GM19328 (cell line): ENCODE measurements around the gene MAGEL2.

Source experiments
- ATAC-seq: cut with Tn5 transposase; IDR thresholded peaks from one replicate; pipeline ENCODE4 v1.9.1; 2021; ENCODE audit warnings: mild to moderate bottlenecking, moderate library complexity; ENCODE audit not compliant: unreplicated experiment

Gene MAGEL2

DNA sequence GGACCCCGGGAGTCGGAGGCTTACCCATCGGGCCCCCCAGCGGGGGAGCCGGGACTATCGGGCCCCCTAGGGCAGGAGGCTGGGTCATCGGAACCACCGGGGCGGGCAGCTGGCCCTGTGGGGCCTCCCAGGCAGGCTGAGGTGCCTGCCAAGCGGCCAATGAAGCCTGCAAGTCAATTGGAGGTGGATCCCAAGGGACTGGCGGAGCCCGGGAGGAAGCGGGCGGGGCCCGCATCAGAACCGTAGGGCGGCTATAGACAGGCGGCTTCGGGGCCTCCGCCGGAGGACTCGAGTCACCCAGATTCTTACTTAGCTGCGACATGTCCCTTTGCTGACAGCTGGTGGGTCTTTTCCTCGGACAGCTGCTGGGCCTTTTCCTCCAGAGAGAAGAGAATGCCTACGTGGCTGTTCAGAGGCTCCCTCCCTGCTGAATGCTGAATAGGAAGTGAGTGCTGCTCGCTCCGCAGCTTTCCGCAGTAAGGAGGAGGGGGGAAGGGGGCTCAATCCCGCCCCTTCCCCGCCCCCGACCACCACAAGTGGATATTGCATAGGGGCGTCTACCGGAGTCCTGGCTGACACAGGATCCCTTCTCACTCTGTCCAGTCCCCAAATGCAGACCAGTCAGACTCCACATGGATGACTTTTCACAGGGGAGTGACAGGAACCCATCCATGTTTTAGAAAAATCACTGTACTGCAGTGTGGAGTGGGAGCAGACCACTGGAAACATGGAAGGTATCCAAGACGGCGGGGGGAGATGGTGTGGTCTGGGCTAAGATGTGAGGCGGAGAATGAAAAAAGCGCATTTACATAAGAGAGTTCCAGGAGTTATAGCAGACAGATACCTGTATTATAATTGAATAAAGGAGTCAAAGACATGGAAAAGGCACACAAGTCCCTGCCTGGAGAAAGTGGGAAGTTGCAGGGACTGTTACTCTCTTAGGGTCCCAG is at the start of gene MAGEL2:
MAGEL2 (minus strand) TSS at position 447 of the 950 bp plus-strand sequence; CDS start at position 322, 125 bp downstream.
- no peak for ATAC-seq

DNA sequence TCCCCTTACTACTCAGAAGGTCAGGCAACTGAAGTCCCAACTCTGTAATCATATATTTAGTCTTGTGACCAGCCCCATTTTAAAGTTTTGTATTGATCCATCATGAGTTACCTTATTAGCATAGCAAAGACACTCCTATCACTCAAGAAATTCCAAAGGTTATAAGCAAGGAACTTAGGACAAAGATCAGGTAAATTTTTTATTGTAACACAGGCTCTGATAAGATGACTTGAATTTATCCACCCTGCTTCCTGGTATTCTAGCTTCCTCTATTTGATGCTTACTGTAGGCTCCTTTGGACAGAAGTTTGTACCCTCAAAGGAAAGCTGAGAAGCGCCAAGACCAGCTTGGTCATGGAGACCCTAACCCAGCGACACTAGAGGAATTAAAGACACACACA is 47.6 kb upstream of the MAGEL2 start:
- no peak for ATAC-seq

DNA sequence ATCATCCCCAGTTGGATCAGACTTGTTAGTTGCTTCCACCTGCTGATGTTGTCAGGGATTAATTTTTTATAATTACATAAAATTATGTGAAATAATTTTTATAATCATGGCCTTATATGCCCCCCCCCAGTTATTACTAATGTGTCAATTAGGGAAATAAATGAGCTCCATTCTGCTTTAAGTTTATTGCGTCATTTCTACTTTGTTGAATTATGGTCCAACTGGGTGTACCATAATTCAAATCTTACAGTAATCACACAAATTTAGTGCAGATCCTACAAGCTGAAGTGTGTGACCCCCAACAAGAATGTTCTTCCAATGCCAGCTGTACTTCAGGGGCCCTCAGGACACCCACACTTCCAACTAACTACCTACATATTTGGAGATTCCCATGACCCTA is 46.9 kb upstream of the MAGEL2 start:
- no peak for ATAC-seq

DNA sequence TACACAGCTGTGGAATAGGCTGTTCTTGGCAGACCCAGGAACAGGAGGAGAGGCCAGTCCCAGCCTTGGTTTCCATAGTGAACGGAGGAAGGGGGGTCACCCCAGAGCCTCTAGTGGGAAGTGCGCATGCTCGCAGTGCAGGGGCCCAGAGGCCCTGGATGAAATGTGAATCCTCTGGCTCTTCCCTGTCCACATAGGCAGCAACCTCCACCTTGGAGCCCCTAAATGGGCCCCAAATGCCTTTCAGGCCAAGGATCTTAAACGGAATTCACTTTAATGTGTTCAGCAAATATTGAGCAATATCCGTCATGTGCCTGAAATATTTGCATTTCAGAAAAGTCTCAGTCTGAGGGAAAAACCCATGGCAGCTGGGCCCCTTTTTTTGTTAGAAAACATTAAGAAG is 42.8 kb upstream of the MAGEL2 start:
- ATAC-seq = no peak

DNA sequence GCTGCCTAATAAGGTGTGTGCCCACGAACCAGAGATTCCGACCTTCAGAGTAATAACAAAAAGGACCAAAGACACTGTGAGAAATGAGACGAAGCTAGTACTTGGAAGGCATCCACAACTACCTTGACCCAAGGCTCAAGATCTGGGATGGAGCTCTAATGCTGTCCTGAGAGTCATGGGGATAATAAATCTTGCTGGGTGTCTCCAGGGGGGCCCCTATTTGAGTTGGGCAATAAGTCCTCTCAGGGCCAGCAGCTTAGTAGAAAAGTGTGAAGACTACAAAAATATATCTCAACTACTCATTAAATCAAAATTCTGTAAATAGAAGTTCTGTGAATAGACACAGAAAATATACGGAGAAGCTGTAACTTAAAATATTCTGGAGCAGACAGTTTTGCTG is 42.3 kb upstream of the MAGEL2 start:
- no peak for ATAC-seq

DNA sequence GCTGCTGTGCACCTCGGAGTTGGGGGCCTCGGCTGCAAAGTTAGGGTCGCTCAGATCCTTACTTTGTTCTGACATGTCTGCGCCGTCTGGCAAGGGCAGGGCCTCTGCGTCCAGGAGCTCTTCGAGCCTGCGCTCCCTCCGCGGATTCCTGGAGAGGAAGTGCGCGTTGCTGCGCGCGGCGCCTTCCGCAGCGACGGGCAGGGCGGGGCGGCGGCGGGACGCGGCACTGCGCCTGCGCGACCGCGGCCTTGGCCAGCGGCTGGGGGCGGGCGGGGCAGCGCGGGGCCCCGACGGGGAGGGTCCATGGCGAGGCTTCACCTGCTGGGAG is 39.4 kb upstream of the MAGEL2 start, which contains the start of gene NDN:
NDN (minus strand) TSS at position 163 of the 328 bp plus-strand sequence; CDS start at position 75, 88 bp downstream.
- ATAC-seq = no peak

DNA sequence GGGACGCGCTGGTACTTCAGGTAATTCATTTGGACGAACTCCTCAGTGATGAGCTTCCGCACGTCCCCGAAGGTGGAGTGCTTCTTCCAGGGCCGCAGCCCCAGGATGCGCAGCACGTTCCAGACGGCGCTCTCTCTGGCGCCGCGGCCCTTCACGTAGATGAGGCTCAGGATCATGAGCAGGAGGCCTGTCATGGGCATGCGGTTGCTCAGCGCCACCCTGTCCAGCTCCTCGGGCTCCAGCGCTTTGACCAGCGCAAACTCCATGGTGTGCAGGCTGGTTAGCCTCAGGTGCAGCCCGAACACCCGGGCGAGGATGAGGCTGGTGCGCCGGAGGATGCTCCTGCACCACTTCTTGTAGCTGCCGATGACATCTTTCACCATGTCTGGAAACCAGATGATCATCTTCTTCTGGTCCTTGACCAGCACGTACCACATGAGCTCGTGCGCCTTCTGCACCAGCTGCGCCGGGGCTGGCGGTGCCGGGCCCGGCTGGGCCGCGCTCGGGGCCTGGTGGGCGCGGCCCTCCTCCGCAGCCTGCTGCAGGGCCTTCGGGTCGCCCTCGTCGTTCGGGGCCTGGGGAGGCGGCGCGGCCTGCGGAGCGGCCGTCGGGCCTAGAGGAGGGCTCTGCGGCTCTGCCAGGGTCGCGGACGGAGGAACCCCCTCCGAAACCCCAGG is 38.9 kb upstream of the MAGEL2 start:
- no peak for ATAC-seq

DNA sequence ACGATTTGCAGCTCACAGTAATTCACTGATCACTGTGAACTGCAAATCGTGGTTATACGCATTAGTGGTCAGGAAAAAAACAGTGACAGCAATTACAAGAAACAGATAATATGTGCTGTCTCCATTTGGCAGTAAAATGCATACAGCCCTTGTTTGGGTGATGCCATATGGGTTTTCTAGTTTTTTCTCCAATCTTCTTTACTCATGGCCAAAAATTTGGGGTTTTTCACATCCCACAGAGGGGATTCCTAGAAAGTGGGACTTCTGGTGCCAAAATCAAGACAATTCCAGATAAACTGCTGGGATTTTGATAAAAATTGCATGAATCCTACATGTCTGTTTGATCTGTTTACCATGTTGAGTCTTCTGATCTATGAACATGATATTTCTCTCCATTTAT is 23.8 kb upstream of the MAGEL2 start:
- ATAC-seq = no peak

DNA sequence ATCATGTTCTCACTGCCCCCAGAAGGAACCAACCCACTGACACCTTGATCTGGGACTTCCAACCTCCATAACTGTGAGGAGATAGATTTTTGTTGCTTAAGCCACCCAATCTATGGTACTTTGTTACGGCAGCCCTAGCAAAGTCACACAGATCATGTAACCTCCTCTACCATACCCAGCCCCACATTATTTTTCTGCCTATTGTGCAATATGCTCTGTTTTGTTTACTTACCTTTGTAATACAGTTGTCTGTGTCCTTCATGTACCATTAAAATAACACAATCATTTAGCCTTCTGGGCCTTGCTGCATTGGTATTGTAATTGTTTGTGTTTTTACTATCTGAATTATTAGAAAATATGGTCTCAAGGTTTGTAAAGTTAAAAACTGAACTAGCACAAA is 23.3 kb upstream of the MAGEL2 start:
- no peak for ATAC-seq

DNA sequence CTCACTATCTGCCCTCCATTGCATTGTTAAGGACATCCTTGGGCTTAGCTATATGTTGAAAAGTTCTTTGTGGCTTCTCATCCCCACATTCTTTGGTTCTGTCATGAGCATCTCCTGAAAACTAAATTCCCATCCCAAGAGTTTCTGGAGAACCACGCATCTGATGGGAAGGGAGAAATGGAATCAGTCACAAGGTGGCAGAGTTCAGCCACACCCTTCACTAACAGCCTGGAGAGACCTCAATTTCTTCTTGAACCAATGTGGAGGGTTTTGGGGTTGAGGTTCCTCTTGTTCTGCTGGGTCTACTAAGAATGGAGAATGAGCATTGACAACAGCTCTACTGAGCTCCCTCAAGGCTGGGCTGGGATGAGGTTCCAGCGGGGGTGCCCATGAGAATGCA is 15.6 kb upstream of the MAGEL2 start:
- ATAC-seq = no peak

DNA sequence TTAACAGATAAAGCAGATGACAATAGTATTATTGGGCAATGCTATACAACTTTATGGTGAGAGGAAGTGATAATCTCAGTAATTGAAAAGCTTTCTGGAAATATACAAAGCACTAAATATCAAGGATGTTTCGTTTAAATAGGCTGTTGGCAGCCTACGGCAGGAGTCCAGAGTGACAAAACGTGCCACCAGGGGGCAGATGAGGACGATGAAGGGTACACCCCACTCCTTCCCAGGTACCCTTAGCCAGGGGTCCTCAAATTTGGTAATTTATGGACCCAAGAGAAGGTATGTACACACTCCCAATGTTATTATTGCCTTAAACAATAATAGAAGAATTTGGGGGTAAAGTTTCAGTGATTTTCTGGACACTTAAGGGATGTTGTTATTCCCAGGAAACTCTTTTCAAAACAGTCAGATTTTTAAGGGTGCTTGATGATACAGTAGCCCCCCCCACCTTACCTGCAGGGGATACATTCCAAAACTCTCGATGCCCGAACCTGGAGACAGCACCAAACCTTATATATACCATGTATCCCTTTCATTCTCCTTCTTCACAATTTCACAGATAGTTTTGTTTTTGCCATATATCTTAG is 1.4 kb upstream of the MAGEL2 start:
- ATAC-seq = no peak

DNA sequence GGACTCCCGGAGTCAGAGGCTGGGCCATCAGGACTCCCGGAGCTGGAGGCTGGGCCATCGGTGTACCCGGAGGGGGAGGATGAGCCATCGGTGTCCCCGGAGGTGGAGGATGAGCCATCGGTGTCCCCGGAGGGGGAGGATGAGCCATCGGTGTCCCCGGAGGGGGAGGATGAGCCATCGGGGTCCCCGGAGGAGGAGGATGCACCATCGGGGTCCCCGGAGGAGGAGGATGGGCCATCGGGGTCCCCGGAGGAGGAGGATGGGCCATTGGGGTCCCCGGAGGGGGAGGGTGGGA is 719 bp downstream of the MAGEL2 start:
- no peak for ATAC-seq

DNA sequence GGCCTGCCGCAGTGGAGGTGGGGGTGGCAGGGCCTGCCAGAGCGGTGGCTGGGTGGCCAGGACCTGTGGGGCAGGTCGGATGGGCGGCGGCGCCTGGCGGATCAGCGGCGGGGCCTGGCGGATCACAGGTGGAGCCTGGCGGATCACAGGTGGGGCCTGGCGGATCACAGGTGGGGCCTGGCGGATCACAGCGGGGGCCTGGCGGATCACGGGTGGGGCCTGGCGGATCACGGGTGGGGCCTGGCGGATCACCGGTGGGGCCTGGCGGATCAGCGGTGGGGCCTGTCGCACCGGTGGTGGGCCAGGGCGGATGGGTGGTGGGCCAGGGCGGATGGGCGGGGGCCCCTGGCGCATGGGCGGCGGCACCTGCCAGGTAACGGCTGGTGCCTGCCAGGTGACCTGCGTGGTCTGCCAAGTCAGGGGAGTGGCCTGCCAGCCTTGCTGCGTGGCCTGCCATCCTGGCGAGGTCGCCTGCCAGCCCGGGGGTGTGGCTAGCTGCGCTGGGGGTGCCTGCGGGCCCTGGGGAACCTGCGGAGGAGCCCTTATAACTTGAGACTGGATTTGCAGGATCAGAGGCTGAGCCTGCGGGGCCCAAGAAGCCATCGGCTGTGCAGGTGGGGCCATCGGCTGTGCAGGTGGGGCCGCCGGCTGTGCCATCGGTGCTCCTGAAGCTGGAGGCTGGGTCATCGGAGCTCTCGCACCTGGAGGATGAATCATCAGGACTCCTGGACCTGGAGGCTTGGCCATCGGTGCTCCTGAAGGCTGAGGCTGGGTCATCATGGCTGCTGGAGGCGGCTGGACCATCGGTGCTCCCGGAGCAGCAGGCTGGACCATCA is 1.3 kb downstream of the MAGEL2 start:
- ATAC-seq = no peak

DNA sequence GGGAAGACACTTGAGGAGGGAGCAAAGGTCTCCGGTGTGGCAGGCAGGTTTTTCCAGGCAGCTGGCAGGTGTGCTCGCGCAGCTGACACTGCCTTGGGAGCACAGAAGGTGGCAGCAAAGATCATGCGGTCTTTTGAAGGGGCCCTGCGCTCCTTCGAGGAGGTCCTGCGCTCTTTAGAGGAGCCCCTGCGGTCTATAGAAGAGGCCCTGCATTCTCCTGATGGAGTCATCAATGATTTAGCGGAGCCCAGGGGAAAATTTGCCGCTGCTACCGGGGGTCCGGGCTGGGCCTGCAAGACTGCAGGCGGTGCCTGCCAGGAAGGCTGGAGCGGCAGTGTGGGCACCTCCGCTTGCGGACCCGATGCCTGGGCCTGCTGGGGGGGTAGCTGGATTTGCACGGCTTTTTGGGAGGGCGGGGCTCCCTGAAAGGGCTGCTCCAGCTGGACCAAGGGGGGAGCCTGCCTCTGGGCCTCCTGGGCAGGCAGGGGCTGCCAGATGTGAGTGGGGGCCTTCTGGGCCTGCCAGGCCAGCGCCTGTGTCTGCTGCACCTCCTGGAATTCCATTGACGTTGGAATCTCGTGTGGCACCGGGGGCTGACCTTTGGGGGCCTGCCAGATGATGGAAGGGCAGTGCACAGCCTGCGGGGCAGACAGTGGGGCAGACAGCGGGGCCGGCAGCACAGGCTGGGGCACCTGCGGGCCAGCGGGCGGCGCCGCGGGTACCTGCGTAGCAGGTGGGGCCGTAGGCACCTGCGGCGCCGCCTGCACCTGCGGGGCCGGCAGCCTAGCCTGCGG is 2.1 kb downstream of the MAGEL2 start:
- ATAC-seq = no peak

DNA sequence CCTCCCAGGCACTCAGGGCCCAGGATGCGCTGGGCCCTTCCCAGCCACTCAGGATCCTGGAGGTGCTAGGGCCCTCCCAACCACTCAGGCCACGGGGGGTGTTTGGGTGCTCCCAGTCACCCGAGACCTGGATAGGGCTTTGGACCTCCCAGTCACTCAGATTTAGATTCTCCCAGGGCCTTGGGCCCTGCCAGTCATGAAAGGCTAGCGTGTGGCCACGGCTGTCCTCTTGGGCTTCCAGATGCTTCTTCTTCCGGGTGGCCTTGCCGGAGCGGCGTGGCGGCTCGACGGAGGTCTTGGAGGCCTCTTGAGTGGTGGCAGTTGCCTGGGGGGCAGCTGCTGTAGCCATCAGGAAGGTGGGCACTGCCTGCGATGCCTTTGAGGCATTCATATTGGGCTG is 2.8 kb downstream of the MAGEL2 start:
- no peak for ATAC-seq

DNA sequence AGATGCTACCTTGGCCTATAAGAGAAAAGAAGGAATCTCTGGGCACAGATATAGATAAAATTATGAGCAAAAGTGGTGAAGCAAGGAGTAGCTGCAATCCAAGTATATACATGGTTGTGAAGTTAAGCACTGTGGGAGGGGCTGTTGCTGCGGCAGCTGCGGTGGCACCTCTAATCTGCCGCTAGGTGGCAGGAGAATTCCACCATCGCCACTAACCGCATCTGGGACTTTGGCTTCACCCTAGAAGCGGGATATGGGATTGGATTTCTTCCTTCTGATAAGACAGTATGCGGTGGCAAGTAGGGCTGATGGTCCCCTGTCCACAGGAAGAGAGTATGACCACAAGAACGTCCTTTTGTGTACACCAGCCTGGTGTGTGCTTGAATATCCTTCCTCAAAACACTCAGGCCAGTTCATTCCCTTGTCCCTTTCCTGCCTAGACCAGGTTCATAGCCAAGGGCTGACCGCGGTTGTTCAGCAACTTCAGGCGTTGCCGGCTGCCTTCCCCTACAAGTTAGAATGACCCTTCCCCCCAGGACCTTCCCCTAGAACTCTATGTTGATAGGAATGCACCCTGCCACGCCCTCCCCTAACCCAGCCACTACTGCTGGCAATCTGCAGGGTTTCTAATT is 5.1 kb downstream of the MAGEL2 start:
- no peak for ATAC-seq

DNA sequence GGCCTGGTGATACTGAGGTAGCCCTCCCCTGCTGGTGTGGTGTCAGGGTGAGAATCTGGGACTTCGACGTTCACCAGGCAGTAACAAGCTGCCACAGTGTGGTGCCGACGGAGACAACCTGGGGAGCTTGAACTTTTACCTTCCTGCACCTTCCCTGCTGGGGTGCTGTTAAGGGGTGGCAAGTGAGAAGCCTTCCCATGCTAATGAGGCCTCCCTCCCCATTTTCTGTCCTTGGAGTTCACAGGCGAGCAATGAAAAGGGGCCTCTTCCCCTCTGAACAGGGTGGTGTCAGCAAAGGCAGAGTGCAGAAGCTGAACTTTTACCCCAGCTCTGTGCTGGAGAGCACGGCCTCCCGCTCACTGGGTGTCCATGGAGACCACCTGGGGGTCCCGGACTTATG is 13.5 kb downstream of the MAGEL2 start:
- ATAC-seq = no peak

DNA sequence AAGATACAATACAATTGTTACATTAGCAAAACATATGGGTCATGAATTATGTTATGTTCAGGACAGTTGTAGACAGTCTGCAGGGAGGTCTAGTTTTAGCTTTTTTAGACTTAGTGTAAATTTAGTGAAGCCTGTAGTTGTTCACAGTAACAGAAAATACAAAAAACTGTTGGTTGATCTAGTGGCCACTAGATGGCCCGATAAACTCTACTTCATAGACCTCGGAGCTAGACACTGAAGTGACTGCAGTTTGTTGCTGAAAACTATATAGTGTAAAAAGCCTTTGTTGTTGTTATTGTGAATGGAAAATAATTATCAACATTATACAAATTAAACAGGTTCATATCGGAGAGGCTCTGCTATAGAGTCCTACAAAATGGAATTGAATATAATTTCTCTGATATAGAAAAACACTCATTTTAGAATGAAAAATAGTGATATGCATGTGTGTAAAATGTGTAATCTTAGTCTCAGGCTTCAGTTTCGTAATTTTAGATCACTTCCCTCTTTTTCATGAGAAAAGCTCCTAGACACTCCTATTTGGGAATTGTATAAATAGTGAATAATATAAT is 18.3 kb downstream of the MAGEL2 start:
- no peak for ATAC-seq

DNA sequence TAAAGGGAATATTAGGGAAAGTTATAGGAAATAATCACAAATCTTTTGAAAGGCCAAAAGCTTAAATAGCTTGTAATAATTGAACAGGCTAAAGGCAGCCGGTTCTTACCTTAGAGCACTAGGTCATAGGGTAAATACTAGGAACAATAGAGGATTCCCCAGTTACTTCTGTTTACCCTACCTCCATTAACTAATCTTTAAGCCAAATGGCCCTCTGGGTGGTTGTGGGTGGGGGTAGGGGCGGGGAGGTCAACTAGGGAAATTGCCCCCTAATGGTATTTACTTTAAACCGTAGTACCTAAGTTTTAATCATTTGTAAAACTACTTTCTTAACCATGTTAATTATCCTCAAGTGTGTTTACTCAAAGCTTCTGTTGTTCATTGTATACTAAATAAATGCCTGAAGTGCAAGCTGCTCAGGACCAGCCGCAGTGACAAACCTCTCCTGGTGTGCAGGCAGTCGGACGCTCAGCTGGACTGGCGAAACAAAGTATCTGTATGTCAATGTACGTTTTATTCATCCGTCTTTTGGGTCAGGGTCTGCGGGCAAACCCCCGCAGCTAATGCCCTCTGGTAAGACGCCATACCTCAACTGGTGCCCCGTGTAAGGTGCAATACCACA is 18.9 kb downstream of the MAGEL2 start:
- no peak for ATAC-seq
